SK-N-SH treated with all-trans-retinoic acid at 6 μM for 48 hours (cell line): ENCODE data around the gene HIP1.
"Not testable (repeated sequence)": the region's sequence is repeated elsewhere in the genome, so short reads cannot be mapped to it uniquely, and the experiment has no call there.

Source experiments
- ZC3H10 ChIP-seq: fragments of 250-450 bp; sonication (Bioruptor Pico); IDR thresholded peaks from 2 replicates; pipeline ENCODE4 v1.5.1; 2021; ENCODE audit warnings: mild to moderate bottlenecking, moderate library complexity
- TF ChIP-seq, protein P1 (sequence below): fragments of 250-450 bp; sonication (Bioruptor Pico); IDR thresholded peaks from 2 replicates; pipeline ENCODE4 v1.5.0; 2020; ENCODE audit warnings: mild to moderate bottlenecking, moderate library complexity
- TF ChIP-seq, protein P2 (sequence below): fragments of 250-450 bp; sonication (Bioruptor Pico); IDR thresholded peaks from 2 replicates; pipeline ENCODE4 v1.8.0; 2020; ENCODE audit warnings: mild to moderate bottlenecking, moderate library complexity, borderline replicate concordance

DNA sequence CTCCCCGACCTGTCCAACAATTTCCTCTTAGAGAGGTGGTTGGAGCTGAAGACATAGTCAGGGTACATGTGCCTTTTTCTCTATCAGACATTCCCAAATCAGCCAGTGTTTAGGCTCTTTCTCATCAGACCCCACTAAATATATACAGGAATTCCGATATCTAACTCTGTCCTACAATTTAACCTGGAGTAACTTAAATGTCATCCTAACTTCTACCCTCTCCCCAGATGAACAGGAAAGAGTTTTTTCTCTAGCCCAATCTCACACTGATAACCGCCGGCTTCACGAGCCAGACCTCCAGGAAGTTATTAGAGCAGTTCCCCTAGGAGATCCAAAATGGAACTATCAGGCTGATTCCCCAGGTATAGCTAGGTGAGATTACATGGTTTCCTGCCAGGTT is 44.3 kb upstream of the HIP1 start:
- TF ChIP-seq, protein P1, sequence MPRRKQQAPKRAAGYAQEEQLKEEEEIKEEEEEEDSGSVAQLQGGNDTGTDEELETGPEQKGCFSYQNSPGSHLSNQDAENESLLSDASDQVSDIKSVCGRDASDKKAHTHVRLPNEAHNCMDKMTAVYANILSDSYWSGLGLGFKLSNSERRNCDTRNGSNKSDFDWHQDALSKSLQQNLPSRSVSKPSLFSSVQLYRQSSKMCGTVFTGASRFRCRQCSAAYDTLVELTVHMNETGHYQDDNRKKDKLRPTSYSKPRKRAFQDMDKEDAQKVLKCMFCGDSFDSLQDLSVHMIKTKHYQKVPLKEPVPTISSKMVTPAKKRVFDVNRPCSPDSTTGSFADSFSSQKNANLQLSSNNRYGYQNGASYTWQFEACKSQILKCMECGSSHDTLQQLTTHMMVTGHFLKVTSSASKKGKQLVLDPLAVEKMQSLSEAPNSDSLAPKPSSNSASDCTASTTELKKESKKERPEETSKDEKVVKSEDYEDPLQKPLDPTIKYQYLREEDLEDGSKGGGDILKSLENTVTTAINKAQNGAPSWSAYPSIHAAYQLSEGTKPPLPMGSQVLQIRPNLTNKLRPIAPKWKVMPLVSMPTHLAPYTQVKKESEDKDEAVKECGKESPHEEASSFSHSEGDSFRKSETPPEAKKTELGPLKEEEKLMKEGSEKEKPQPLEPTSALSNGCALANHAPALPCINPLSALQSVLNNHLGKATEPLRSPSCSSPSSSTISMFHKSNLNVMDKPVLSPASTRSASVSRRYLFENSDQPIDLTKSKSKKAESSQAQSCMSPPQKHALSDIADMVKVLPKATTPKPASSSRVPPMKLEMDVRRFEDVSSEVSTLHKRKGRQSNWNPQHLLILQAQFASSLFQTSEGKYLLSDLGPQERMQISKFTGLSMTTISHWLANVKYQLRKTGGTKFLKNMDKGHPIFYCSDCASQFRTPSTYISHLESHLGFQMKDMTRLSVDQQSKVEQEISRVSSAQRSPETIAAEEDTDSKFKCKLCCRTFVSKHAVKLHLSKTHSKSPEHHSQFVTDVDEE, result not testable (repeated sequence)
- TF ChIP-seq, protein P2, sequence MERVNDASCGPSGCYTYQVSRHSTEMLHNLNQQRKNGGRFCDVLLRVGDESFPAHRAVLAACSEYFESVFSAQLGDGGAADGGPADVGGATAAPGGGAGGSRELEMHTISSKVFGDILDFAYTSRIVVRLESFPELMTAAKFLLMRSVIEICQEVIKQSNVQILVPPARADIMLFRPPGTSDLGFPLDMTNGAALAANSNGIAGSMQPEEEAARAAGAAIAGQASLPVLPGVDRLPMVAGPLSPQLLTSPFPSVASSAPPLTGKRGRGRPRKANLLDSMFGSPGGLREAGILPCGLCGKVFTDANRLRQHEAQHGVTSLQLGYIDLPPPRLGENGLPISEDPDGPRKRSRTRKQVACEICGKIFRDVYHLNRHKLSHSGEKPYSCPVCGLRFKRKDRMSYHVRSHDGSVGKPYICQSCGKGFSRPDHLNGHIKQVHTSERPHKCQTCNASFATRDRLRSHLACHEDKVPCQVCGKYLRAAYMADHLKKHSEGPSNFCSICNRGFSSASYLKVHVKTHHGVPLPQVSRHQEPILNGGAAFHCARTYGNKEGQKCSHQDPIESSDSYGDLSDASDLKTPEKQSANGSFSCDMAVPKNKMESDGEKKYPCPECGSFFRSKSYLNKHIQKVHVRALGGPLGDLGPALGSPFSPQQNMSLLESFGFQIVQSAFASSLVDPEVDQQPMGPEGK (CRISPR knock-in tag), result not testable (repeated sequence)
- TF ChIP-seq ZC3H10 (CRISPR knock-in tag), result not testable (repeated sequence)
